GM12801 (cell line): ENCODE measurements around the gene CALB2.

Experiments used
- CTCF ChIP-seq: IDR thresholded peaks from one replicate; pipeline ENCODE4 v1.5.1; 2011; ENCODE audit warnings: control low read depth; ENCODE audit not compliant: insufficient read length; ENCODE audit errors: extremely low read depth

CALB2 gene

GRCh38 chr16:71353736-71354135 is 4.8 kb upstream of the CALB2 start:
- TF ChIP-seq CTCF, result no peak

GRCh38 chr16:71354156-71354555 is 4.4 kb upstream of the CALB2 start:
- no peak for TF ChIP-seq CTCF

GRCh38 chr16:71356051-71356740 is 2.3 kb upstream of the CALB2 start:
- no peak for TF ChIP-seq CTCF

- no peak for TF ChIP-seq CTCF
Observed at GRCh38 chr16:71357681-71358080, 842 bp upstream of the CALB2 start.

- TF ChIP-seq CTCF, result no peak
Observed at GRCh38 chr16:71359431-71359830, 908 bp downstream of the CALB2 start.

GRCh38 chr16:71360378-71360777 is 1.9 kb downstream of the CALB2 start:
- TF ChIP-seq CTCF, result no peak

GRCh38 chr16:71364133-71364681 is 5.7 kb downstream of the CALB2 start:
- TF ChIP-seq CTCF, result no peak
